HepG2 (cell line): ENCODE measurements around the gene BEAN1. TPM values are rescaled to one million over a fixed set of nuclear protein-coding genes. Genes with fewer than 3 reads are reported as not detected.

Experiments
- CENPT ChIP-seq: sonication (generic); formaldehyde crosslinking; IDR thresholded peaks from 2 replicates; pipeline ENCODE4 v1.8.0; 2022; ENCODE audit warnings: low read depth, mild to moderate bottlenecking, moderate library complexity, missing genetic modification reagents
- CTCF ChIP-seq: sonication (generic); formaldehyde crosslinking; IDR thresholded peaks from 2 replicates; pipeline ENCODE4 v1.5.0; 2020; ENCODE audit warnings: mild to moderate bottlenecking, missing genetic modification reagents, moderate library complexity
- DMAP1 ChIP-seq: IDR thresholded peaks from 2 replicates; pipeline ENCODE4 v1.6.1; 2016
- FOSL2 ChIP-seq: sonication (generic); formaldehyde crosslinking; IDR thresholded peaks from 2 replicates; pipeline ENCODE4 v1.4.0; 2020; ENCODE audit warnings: missing genetic modification reagents
- KLF15 ChIP-seq: sonication (generic); formaldehyde crosslinking; IDR thresholded peaks from 2 replicates; pipeline ENCODE4 v1.8.1; 2023; ENCODE audit warnings: borderline replicate concordance, mild to moderate bottlenecking, inconsistent platforms, missing genetic modification reagents, mixed read lengths
- MAZ ChIP-seq, 2 experiments: sonication (generic) in 1 of 2; formaldehyde crosslinking in 1 of 2; IDR thresholded peaks; 2 replicates each; pipeline versions ENCODE4 v1.5.0 to v1.6.1; 2012 to 2020; ENCODE audit warnings: low read depth in 2 of 2, mild to moderate bottlenecking in 2 of 2, borderline replicate concordance in 1 of 2, improper control_type of control experiment in 1 of 2, low read length in 1 of 2, missing genetic modification reagents in 1 of 2, moderate library complexity in 1 of 2
- MEF2D ChIP-seq: sonication (generic); formaldehyde crosslinking; IDR thresholded peaks from 2 replicates; pipeline ENCODE4 v1.5.1; 2020; ENCODE audit warnings: mild to moderate bottlenecking, missing genetic modification reagents
- NR2F6 ChIP-seq, 2 experiments: IDR thresholded peaks; 2 replicates each; pipeline ENCODE4 v1.6.1; 2016; ENCODE audit warnings: antibody characterized with exemption in 1 of 2, mild to moderate bottlenecking in 1 of 2
- RBFOX2 ChIP-seq: fragments of 200-400 bp; formaldehyde crosslinking; IDR thresholded peaks from 2 replicates; pipeline ENCODE4 v1.6.1; 2017; ENCODE audit warnings: low read depth, mild to moderate bottlenecking, low read length
- STAG1 ChIP-seq: sonication (generic); formaldehyde crosslinking; IDR thresholded peaks from 2 replicates; pipeline ENCODE4 v1.4.0; 2020; ENCODE audit warnings: missing genetic modification reagents
- TBX3 ChIP-seq: fragments of 450-650 bp; IDR thresholded peaks from 2 replicates; pipeline ENCODE4 v1.6.1; 2017; ENCODE audit warnings: antibody characterized with exemption, mild to moderate bottlenecking, inconsistent platforms, borderline replicate concordance
- ZNF407 ChIP-seq: sonication (generic); formaldehyde crosslinking; IDR thresholded peaks from one replicate; pipeline ENCODE4 v1.5.1; 2020; ENCODE audit warnings: mild to moderate bottlenecking, missing genetic modification reagents; ENCODE audit errors: not compliant biosample characterization
- ZZZ3 ChIP-seq: sonication (generic); formaldehyde crosslinking; IDR thresholded peaks from 2 replicates; pipeline ENCODE4 v1.4.0; 2020; ENCODE audit warnings: missing genetic modification reagents, mild to moderate bottlenecking, borderline replicate concordance
- polyA plus RNA-seq, 8 experiments: library from polyadenylated mRNA; depleted of rRNA in 3 of 8; stranded (reverse) in 7 of 8; unstranded in 1 of 8; fragments of >200 nt; fragmentation: Illumina TruSeq in 4 of 8; extraction: Trizol in 4 of 8; gene quantifications; 2 replicates each; pipeline versions ENCODE4 v1.2.1 to v1.2.3, GENCODE V29; 2011 to 2016; ENCODE audit warnings: low read depth in 4 of 8, missing spikeins in 1 of 8, mixed read lengths in 1 of 8; ENCODE audit not compliant: insufficient read depth in 1 of 8
- total RNA-seq, 5 experiments: library from RNA; depleted of rRNA; stranded (reverse); fragments of >200 nt; fragmentation: Illumina TruSeq; extraction: Trizol; gene quantifications; 2 replicates each; pipeline ENCODE4 v1.2.3, GENCODE V29; 2016; ENCODE audit warnings: low read depth in 1 of 5

The BEAN1 gene
- total and polyA plus RNA-seq, 2 of the 13 experiments (the other 11 are each of a cell fraction or from before 2014, with no cell fraction given): 0.53 to 1.4 TPM

- TF ChIP-seq MAZ (IDR thresholded peaks at IDR 0.05; ENCODE audit: borderline replicate concordance, low read depth, low read length): no peak
- TF ChIP-seq MAZ (CRISPR knock-in tag; IDR thresholded peaks at IDR 0.05; ENCODE audit: low read depth): peak; percentile 54; the same call in 1 of the 2 replicates
- no peak for TF ChIP-seq ZZZ3 (CRISPR knock-in tag)
- TF ChIP-seq TBX3: no peak
- no peak for TF ChIP-seq RBFOX2
- no peak for TF ChIP-seq NR2F6 (IDR thresholded peaks at IDR 0.05)
- TF ChIP-seq NR2F6 (CRISPR knock-in tag; IDR thresholded peaks at IDR 0.05): peak; percentile 79
- TF ChIP-seq FOSL2 (CRISPR knock-in tag): peak; percentile 80
- no peak for TF ChIP-seq STAG1 (CRISPR knock-in tag)
- TF ChIP-seq KLF15 (CRISPR knock-in tag): no peak
- TF ChIP-seq ZNF407 (CRISPR knock-in tag): no peak
- TF ChIP-seq MEF2D: no peak
- TF ChIP-seq CENPT: no peak
- no peak for TF ChIP-seq DMAP1 (CRISPR knock-in tag)
- TF ChIP-seq CTCF: peak; percentile 17; the same call in 1 of the 2 replicates
Observed at GRCh38 chr16:66434619-66435430, 7.7 kb downstream of the BEAN1 start (continued).
